T-helper 17 cell (primary cell): ENCODE measurements around the gene EIF3A. TPM values are rescaled to one million over a fixed set of nuclear protein-coding genes. Genes with fewer than 3 reads are reported as not detected.

Experiments
- ATAC-seq: fragments of 150-1000 bp; cut with Tn5 transposase; 2 replicates; pipeline ENCODE4 v1.10.0; 2021; ENCODE audit warnings: mild to moderate bottlenecking, moderate library complexity
- DNase-seq, 3 donors: peaks; one replicate each; pipeline versions ENCODE4 v3.0.0 to v3.0.0-alpha.2; 2020 to 2021
- H3K9me3 ChIP-seq: one replicate; pipeline ENCODE4 v1.7.0; 2013; ENCODE audit warnings: low read length, mild to moderate bottlenecking; ENCODE audit not compliant: control insufficient read depth, poor library complexity, severe bottlenecking
- H3K27ac Mint-ChIP-seq: one replicate; pipeline ENCODE4 v1.8.0; 2022; ENCODE audit warnings: mild to moderate bottlenecking, moderate library complexity, mixed read lengths
- H3K27me3 Mint-ChIP-seq: one replicate; pipeline ENCODE4 v1.8.0; 2022; ENCODE audit warnings: mixed read lengths
- H3K36me3 Mint-ChIP-seq: one replicate; pipeline ENCODE4 v1.8.0; 2022; ENCODE audit warnings: low read depth, mixed read lengths
- H3K4me1 Mint-ChIP-seq: one replicate; pipeline ENCODE4 v1.8.0; 2022; ENCODE audit warnings: mild to moderate bottlenecking, mixed read lengths
- H3K4me3 Mint-ChIP-seq: one replicate; pipeline ENCODE4 v1.8.0; 2022; ENCODE audit warnings: mild to moderate bottlenecking, moderate library complexity, mixed read lengths
- total RNA-seq, 4 donors: library from RNA in 2 of 4; stranded (reverse) in 2 of 4; gene quantifications; one replicate each; pipeline ENCODE4 v1.2.3 and lab custom pipeline; 2022 to 2026

Gene EIF3A
- total RNA-seq, 2 donors from 2014 or later = 149 to 169 TPM

- no peaks in the 10 kb centered on the region for H3K9me3 ChIP-seq
- ATAC-seq = no peak
- H3K27ac Mint-ChIP-seq = peak overlapping the region; percentile 41
- no peaks in the 10 kb centered on the region for H3K36me3 Mint-ChIP-seq
- peaks cover 32% of the 10 kb centered on the region for H3K27me3 Mint-ChIP-seq
- no peak overlapping the region for H3K4me3 Mint-ChIP-seq
- DNase-seq = no peak
- no peaks in the 10 kb centered on the region for H3K4me1 Mint-ChIP-seq
Observed at GRCh38 chr10:119001717-119002500, 78.7 kb downstream of the EIF3A start.

DNA sequence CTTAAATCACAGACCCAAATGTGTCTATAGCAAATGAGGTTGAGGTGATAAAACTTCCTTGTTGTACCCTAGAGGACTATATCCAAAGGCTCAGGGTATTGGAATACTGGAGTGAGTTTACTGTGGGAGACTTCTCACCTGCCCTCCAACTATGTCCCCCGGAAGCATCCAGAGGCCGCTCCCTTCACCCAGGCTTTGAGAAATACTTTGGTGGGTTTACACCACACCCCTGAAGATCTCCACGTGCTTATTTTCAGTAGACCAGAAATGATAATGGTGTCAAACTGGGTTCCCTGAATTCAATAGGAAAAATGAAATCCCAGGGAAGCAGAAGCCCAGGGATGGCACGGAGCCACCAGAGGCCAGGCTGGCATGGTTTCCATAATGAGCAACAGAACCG lies 82.4 kb downstream of the EIF3A start:
- ATAC-seq = no peak
- H3K4me1 Mint-ChIP-seq = no peaks in the 10 kb centered on the region
- no peaks in the 10 kb centered on the region for H3K36me3 Mint-ChIP-seq
- H3K27me3 Mint-ChIP-seq = peaks cover 20% of the 10 kb centered on the region
- DNase-seq = no peak
- no peak overlapping the region for H3K27ac Mint-ChIP-seq
- no peak overlapping the region for H3K4me3 Mint-ChIP-seq
- no peaks in the 10 kb centered on the region for H3K9me3 ChIP-seq

GRCh38 chr10:118997379-118997778 lies 83.2 kb downstream of the EIF3A start:
- DNase-seq = no peak
- Mint-ChIP-seq H3K4me1 (no peaks in the 10 kb centered on the region), H3K4me3 (no peak overlapping the region), H3K36me3 (no peaks in the 10 kb centered on the region), H3K27ac (no peak overlapping the region), H3K27me3 (peaks cover 20% of the 10 kb centered on the region)
- ATAC-seq = no peak
- no peaks in the 10 kb centered on the region for H3K9me3 ChIP-seq

DNA sequence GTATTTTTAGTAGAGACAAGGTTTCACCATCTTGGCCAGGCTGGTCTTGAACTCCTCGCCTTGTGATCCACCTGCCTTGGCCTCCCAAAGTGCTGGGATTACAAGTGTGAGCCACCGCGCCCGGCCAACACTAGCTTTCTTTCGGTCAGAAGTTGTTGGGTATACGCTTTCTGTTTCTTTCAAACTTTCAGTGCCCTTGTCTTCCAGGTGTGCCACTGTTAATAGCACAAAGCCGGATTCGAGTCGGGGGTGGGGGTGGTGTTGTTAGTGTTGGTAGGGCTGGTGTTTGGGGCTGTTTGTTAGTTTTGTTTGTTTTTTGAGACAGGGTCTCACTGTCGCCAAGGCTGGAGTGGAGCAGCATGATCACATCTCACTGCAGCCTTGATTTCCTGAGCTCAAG lies 84.9 kb downstream of the EIF3A start:
- no peak for ATAC-seq
- Mint-ChIP-seq H3K4me1 (no peaks in the 10 kb centered on the region), H3K27me3 (peaks cover 17% of the 10 kb centered on the region), H3K4me3 (no peak overlapping the region), H3K27ac (no peak overlapping the region), H3K36me3 (no peaks in the 10 kb centered on the region)
- no peak for DNase-seq
- no peaks in the 10 kb centered on the region for H3K9me3 ChIP-seq

- DNase-seq (no peak), ATAC-seq (no peak)
- Mint-ChIP-seq H3K36me3 (no peaks in the 10 kb centered on the region), H3K4me3 (no peak overlapping the region), H3K27ac (no peak overlapping the region), H3K4me1 (no peaks in the 10 kb centered on the region), H3K27me3 (peaks cover 17% of the 10 kb centered on the region)
- H3K9me3 ChIP-seq = no peaks in the 10 kb centered on the region
Observed at GRCh38 chr10:118994321-118994720, 86.3 kb downstream of the EIF3A start.

DNA sequence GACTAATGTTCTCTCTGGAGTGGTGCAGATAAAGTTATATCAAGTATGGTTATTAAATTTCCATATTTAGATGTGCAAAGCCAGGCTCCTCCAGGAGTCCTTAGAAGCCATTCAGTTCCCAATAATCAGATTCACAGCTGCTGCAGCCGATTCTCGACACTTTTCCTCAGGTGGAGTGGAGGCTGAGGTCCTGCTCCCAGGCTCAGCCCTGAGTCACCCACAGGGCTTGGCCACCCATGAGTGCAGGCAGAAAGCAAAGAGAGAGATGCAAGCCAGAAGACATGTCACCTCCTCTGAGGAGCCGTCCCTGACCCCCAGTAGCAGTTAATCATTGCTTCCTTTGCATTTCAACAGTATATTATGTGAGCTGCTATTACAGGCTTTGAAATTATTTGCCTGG lies 87.4 kb downstream of the EIF3A start:
- ATAC-seq = no peak
- Mint-ChIP-seq H3K36me3 (no peaks in the 10 kb centered on the region), H3K27ac (no peak overlapping the region), H3K4me1 (no peaks in the 10 kb centered on the region), H3K4me3 (no peak overlapping the region), H3K27me3 (peaks cover 14% of the 10 kb centered on the region)
- no peaks in the 10 kb centered on the region for H3K9me3 ChIP-seq
- no peak for DNase-seq

DNA sequence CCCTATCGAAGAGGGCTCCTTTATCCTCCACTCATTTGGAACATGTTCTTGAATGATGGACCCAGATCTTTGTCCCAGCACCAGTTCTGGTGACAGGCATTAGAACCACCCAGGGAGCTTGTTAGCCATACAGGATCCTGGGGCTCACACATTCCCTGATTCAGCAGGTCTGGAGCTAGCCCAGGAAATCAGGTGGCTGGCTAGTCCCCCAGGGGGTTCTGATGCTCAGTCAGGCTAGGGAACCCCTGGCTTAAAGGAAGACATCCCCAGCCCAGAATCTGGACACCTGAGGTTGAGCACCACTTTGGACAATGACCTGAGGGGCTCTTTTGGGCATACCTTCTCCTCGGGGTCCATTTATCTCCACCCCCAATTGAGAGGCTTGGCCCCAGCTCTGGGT lies 88.1 kb downstream of the EIF3A start:
- no peak for ATAC-seq
- peaks cover 11% of the 10 kb centered on the region for H3K27me3 Mint-ChIP-seq
- peaks cover 1% of the 10 kb centered on the region for H3K4me1 Mint-ChIP-seq
- no peak overlapping the region for H3K27ac Mint-ChIP-seq
- no peaks in the 10 kb centered on the region for H3K36me3 Mint-ChIP-seq
- H3K4me3 Mint-ChIP-seq = no peak overlapping the region
- no peaks in the 10 kb centered on the region for H3K9me3 ChIP-seq
- no peak for DNase-seq

GRCh38 chr10:118990326-118990725 lies 90.3 kb downstream of the EIF3A start:
- ATAC-seq = no peak
- peaks cover 7% of the 10 kb centered on the region for H3K4me1 Mint-ChIP-seq
- no peak overlapping the region for H3K4me3 Mint-ChIP-seq
- H3K27ac Mint-ChIP-seq = no peak overlapping the region
- no peaks in the 10 kb centered on the region for H3K9me3 ChIP-seq
- peaks cover 11% of the 10 kb centered on the region for H3K27me3 Mint-ChIP-seq
- DNase-seq = no peak
- no peaks in the 10 kb centered on the region for H3K36me3 Mint-ChIP-seq

GRCh38 chr10:118986815-118987790 lies 93.5 kb downstream of the EIF3A start:
- ATAC-seq = no peak
- H3K27ac Mint-ChIP-seq = no peak overlapping the region

DNA sequence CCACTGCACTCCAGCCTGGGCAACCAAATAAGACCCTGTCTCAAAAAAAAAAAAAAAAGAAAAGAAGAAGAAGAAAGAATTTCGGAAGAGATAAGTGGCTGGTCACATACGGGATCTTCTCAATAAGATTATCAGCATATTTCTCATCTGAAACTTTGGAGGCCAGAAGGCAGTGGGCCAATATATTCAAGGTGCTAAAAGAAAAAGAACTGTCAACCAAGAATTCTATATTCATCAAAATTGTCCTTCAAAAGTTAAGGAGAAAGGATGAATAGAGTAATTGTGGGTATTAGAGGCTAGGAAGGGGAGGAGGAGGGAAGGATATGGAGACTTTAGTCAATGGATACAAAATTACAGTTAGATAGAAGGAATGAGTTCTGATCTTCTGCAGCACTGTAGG lies 95.0 kb downstream of the EIF3A start:
- Mint-ChIP-seq H3K36me3 (no peaks in the 10 kb centered on the region), H3K27ac (no peak overlapping the region), H3K4me1 (peaks cover 7% of the 10 kb centered on the region), H3K27me3 (no peaks in the 10 kb centered on the region), H3K4me3 (no peak overlapping the region)
- H3K9me3 ChIP-seq = no peaks in the 10 kb centered on the region
- DNase-seq (no peak), ATAC-seq (no peak)

More at GRCh38 chr10:118986815-118987790, 93.5 kb downstream of the EIF3A start:
- H3K27me3 Mint-ChIP-seq = peaks cover 8% of the 10 kb centered on the region
- no peak for DNase-seq
- H3K4me3 Mint-ChIP-seq = peak overlapping the region; percentile 37
- no peaks in the 10 kb centered on the region for H3K36me3 Mint-ChIP-seq
- peaks cover 7% of the 10 kb centered on the region for H3K4me1 Mint-ChIP-seq
- H3K9me3 ChIP-seq = no peaks in the 10 kb centered on the region

Other genes with a start within 250 kb of the EIF3A start
- gene NANOS1, start 51.1 kb downstream of the EIF3A start, total RNA-seq = under 1 TPM; 0.15 to 0.34 TPM
- 10 to 100 TPM; 37.4 to 52.1 TPM for gene DENND10, start 23.3 kb upstream of the EIF3A start, total RNA-seq
- 1 to 10 TPM; 8.3 to 9.5 TPM for gene SFXN4, start 84.9 kb upstream of the EIF3A start, total RNA-seq
- 10 to 100 TPM; 16.4 to 17.1 TPM for gene PRDX3, start 98.0 kb upstream of the EIF3A start, total RNA-seq
- gene GRK5, start 126.8 kb upstream of the EIF3A start, total RNA-seq = 10 to 100 TPM; 13.9 to 28.5 TPM